Transverse colon (tissue), 4 donors: ENCODE results near the gene KCNN3. TPM values are rescaled to one million over a fixed set of nuclear protein-coding genes. Genes with fewer than 3 reads are reported as not detected.

ENCODE experiments used
- DNase-seq: peaks from one replicate; pipeline ENCODE4 v3.0.0-alpha.2; 2019
- H3K27ac ChIP-seq, 4 donors: fragments of 200-600 bp; sonication (generic); 2 replicates each; pipeline ENCODE4 v1.5.1; 2016 to 2018; ENCODE audit warnings: inconsistent platforms in 4 of 4
- H3K27me3 ChIP-seq: fragments of 200-600 bp; sonication (generic); 2 replicates; pipeline ENCODE4 v1.5.1; 2017; ENCODE audit warnings: inconsistent platforms
- H3K36me3 ChIP-seq, 4 donors: fragments of 200-600 bp; sonication (generic); 2 replicates each; pipeline ENCODE4 v1.5.1; 2017 to 2019; ENCODE audit warnings: inconsistent platforms in 4 of 4
- H3K4me1 ChIP-seq, 4 donors: fragments of 200-600 bp; sonication (generic); 2 replicates each; pipeline ENCODE4 v1.5.1; 2017 to 2020; ENCODE audit warnings: inconsistent platforms in 4 of 4
- H3K4me3 ChIP-seq, 4 donors: fragments of 200-600 bp; sonication (generic); 1 replicate in 1 of 4; 2 replicates in 3 of 4; pipeline versions ENCODE4 v1.5.1 to v1.6.1; 2017 to 2019; ENCODE audit warnings: inconsistent platforms in 4 of 4
- H3K9me3 ChIP-seq, 2 donors: fragments of 200-600 bp; sonication (generic); 2 replicates each; pipeline ENCODE4 v1.5.1; 2017 to 2019; ENCODE audit warnings: inconsistent platforms in 2 of 2
- CTCF ChIP-seq, 5 experiments: fragments of 200-600 bp in 3 of 5; fragments of 450-650 bp in 2 of 5; sonication (generic) in 3 of 5; IDR thresholded peaks; 1 replicate in 2 of 5; 2 replicates in 3 of 5; pipeline ENCODE4 v1.5.1; 2016 to 2017; ENCODE audit warnings: antibody characterized with exemption in 5 of 5, inconsistent platforms in 3 of 5, mild to moderate bottlenecking in 2 of 5, moderate library complexity in 1 of 5
- EP300 ChIP-seq: sonication (generic); formaldehyde crosslinking; IDR thresholded peaks from one replicate; pipeline ENCODE4 v1.6.1; 2017; ENCODE audit warnings: antibody characterized with exemption, low read depth
- POLR2A ChIP-seq: fragments of 450-650 bp; IDR thresholded peaks from one replicate; pipeline ENCODE4 v1.6.1; 2016; ENCODE audit warnings: antibody characterized with exemption, mild to moderate bottlenecking, moderate library complexity
- POLR2AphosphoS5 ChIP-seq, 3 donors: sonication (generic); formaldehyde crosslinking; IDR thresholded peaks; one replicate each; pipeline ENCODE4 v1.6.1; 2016; ENCODE audit warnings: antibody characterized with exemption in 3 of 3
- WGBS, 2 donors: methylation state at CpG; one replicate each; pipeline ENCODE4 v1.1.5; 2018; ENCODE audit warnings: low coverage in 1 of 2; 5-methylcytosine and 5-hydroxymethylcytosine counted together
- in situ Hi-C, 4 donors: fragments of 200-750 bp; cut with MboI; loops; one replicate each; pipeline versions ENCODE4 v1.15.0 to v1.15.1; 2017; ENCODE audit warnings: low sequenced_read_pairs in 3 of 4, low pct_ligation_motif_present in 1 of 4, low pct_unique_long_range_greater_than_20kb in 1 of 4
- intact Hi-C: fragments of 100-400 bp; cut with DNase I; formaldehyde crosslinking; loops from one replicate; pipeline ENCODE4 v1.15.1; 2023; ENCODE audit warnings: low total_unique reads
- total RNA-seq, 4 donors: library from RNA; depleted of rRNA; stranded (reverse); fragments of >200 nt; gene quantifications; one replicate each; pipeline ENCODE4 v1.1.0, GENCODE V29; 2016

KCNN3 gene
- total RNA-seq, 4 donors from 2014 or later: 2.3 to 5.0 (median 3.5) TPM

- 80 to 100% methylated on average over 1 to 3 of the region's 3 CpGs for WGBS, 2 donors
- Histone ChIP-seq H3K4me1 (peaks cover 0 to 5% (median 0%) of the 10 kb centered on the region in 4 donors), H3K27me3 (no peaks in the 10 kb centered on the region), H3K36me3 (no peaks in the 10 kb centered on the region), H3K27ac (no peak overlapping the region), H3K4me3 (no peak overlapping the region), H3K9me3 (no peaks in the 10 kb centered on the region)
- in situ Hi-C loops: no loop called here
- TF ChIP-seq EP300 (no peak), CTCF (IDR thresholded peaks at IDR 0.05) (no peak), POLR2AphosphoS5 (IDR thresholded peaks at IDR 0.05) (no peak), POLR2A (no peak)
- intact Hi-C loops: no loop called here
- DNase-seq: no peak
Observed at GRCh38 chr1:154783976-154784375, 86.1 kb downstream of the KCNN3 start.

DNA sequence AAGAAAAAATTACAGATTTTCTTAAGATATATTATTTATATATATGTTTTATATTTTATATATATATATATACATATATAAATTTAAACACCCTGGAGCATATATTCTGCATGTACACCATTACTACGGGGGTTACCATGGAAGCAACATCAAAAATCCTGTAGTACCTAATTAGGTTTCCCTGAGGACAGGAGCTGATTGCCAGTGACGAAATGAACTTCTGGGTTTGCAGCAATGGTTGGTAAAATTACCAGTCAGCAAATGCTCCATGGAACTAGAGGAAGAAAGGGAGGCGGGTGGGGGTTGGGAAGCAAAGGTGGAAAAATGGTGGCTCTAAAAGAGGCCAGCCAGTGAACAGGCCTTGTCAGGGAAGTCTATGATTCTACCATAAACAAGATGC is 89.5 kb downstream of the KCNN3 start:
- TF ChIP-seq POLR2AphosphoS5 (IDR thresholded peaks at IDR 0.05) (no peak), CTCF (IDR thresholded peaks at IDR 0.05) (no peak), POLR2A (no peak), EP300 (no peak)

DNA sequence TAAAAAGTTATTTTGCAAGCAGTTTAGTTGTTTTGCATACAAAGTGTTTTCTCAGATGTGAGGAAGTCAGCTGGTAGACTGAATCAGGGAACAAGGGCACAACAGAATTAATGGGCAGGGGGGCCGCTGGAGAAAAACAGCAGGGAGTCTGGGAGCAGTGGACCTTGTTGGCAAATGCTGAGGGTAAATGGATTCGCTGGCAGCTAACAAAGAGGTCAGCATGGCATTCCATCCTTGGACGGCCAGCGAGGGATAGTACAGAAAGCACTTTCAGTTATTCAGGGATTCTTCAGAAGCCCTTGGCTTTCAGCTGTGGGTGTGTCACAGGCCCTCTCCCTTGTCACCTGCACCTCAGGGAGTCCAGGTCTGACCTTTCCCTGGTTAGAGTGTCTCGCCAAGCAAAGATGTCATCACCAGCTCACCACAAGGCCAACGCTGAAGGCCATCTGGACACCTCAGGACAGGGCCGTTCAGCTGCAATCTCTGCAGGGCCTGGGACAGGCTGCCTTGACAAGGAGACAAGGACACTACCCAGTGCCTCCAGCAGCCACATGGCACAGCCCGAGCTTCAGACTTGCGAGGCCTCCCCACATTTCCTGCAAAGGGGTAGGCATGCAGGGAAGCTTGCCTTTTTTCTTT is 90.4 kb downstream of the KCNN3 start:
- Histone ChIP-seq H3K27ac (no peak overlapping the region), H3K4me1 (peaks cover 0 to 5% (median 0%) of the 10 kb centered on the region in 4 donors), H3K36me3 (no peaks in the 10 kb centered on the region), H3K9me3 (no peaks in the 10 kb centered on the region), H3K27me3 (no peaks in the 10 kb centered on the region), H3K4me3 (no peak overlapping the region)
- in situ Hi-C loops: no loop called here
- intact Hi-C loops: no loop called here
- DNase-seq: no peak
- 80 to 93% methylated on average over 2 to 9 of the region's 9 CpGs for WGBS, 2 donors
- TF ChIP-seq CTCF (IDR thresholded peaks at IDR 0.05) (no peak), POLR2AphosphoS5 (IDR thresholded peaks at IDR 0.05) (no peak), POLR2A (no peak)

More for the DNA sequence above, 89.5 kb downstream of the KCNN3 start:
- intact Hi-C loops (no loop called here), in situ Hi-C loops (no loop called here)
- 90 to 92% methylated on average over 3 of the region's 3 CpGs for WGBS, 2 donors
- Histone ChIP-seq H3K27ac (no peak overlapping the region), H3K4me3 (no peak overlapping the region), H3K4me1 (peaks cover 0 to 5% (median 0%) of the 10 kb centered on the region in 4 donors), H3K9me3 (no peaks in the 10 kb centered on the region), H3K27me3 (no peaks in the 10 kb centered on the region), H3K36me3 (no peaks in the 10 kb centered on the region)
- DNase-seq: no peak

GRCh38 chr1:154778944-154779343 is 91.1 kb downstream of the KCNN3 start:
- H3K36me3 ChIP-seq: no peaks in the 10 kb centered on the region
- in situ Hi-C loops (no loop called here), intact Hi-C loops (no loop called here)
- H3K9me3 ChIP-seq: no peaks in the 10 kb centered on the region
- 80 to 94% methylated on average over 1 to 3 of the region's 3 CpGs for WGBS, 2 donors
- no peaks in the 10 kb centered on the region for H3K27me3 ChIP-seq
- no peak for DNase-seq
- H3K4me1 ChIP-seq: no peaks in the 10 kb centered on the region
- no peak overlapping the region for H3K27ac ChIP-seq
- H3K4me3 ChIP-seq: no peak overlapping the region
- TF ChIP-seq EP300: no peak
- TF ChIP-seq POLR2A: no peak
- TF ChIP-seq POLR2AphosphoS5 (IDR thresholded peaks at IDR 0.05): no peak
- TF ChIP-seq CTCF (IDR thresholded peaks at IDR 0.05): no peak
